Keratinocyte (primary cell): Measurements from ENCODE around the gene TPO.
A peak's percentile ranks its signal among the peaks of the same experiment; 100 is the strongest.

Source experiments
- EZH2 ChIP-seq: IDR thresholded peaks from one replicate; pipeline ENCODE4 v1.6.1; 2012; ENCODE audit warnings: inconsistent platforms, mild to moderate bottlenecking, low read length, moderate library complexity
- TF ChIP-seq, protein P1 (sequence below), 3 experiments: IDR thresholded peaks in 1 of 3; conservative IDR thresholded peaks in 1 of 3; optimal IDR thresholded peaks in 1 of 3; 2 replicates in 2 of 3; 3 replicates in 1 of 3; pipeline versions ENCODE3 to v1.5.1; 2011; ENCODE audit warnings: low read length in 3 of 3, mild to moderate bottlenecking in 3 of 3, moderate library complexity in 2 of 3, control low read depth in 1 of 3, inconsistent platforms in 1 of 3; ENCODE audit not compliant: insufficient read depth in 2 of 3; ENCODE audit errors: extremely low read depth in 1 of 3

DNA sequence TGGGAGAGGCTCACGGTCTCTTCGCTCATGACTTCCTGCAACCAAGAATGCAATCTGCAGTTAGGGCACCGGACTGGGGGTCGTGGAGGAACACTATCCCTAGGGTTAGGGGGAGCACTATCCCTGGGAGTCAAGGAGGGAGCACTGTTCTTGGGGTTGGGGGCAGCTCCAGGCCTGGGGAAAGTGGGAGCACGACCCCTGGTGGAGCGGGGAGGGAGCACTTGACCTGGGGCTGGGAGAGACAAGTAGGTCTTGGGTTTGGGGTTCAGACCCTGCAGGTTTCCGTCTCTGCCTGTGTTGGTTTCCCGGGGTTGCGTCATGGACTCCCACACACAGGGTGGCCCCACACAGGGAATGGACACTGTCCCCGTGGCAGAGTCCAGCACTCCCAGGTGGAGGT lies 133.6 kb downstream of the TPO start:
- TF ChIP-seq, protein P1, sequence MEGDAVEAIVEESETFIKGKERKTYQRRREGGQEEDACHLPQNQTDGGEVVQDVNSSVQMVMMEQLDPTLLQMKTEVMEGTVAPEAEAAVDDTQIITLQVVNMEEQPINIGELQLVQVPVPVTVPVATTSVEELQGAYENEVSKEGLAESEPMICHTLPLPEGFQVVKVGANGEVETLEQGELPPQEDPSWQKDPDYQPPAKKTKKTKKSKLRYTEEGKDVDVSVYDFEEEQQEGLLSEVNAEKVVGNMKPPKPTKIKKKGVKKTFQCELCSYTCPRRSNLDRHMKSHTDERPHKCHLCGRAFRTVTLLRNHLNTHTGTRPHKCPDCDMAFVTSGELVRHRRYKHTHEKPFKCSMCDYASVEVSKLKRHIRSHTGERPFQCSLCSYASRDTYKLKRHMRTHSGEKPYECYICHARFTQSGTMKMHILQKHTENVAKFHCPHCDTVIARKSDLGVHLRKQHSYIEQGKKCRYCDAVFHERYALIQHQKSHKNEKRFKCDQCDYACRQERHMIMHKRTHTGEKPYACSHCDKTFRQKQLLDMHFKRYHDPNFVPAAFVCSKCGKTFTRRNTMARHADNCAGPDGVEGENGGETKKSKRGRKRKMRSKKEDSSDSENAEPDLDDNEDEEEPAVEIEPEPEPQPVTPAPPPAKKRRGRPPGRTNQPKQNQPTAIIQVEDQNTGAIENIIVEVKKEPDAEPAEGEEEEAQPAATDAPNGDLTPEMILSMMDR (optimal IDR thresholded peaks at IDR 0.05 in 1 of 3, IDR thresholded peaks at IDR 0.05 in 1 of 3, conservative IDR thresholded peaks at IDR 0.05 in 1 of 3; ENCODE audit: extremely low read depth in 1 of 3, insufficient read depth in 2 of 3, low read length in 3 of 3), result peak in 2 of 3 experiments; percentile 17 to 43
- no peak for TF ChIP-seq EZH2
